H9 (cell line): ENCODE measurements around the gene NARS2. TPM values are rescaled to one million over a fixed set of nuclear protein-coding genes. Genes with fewer than 3 reads are reported as not detected.

ENCODE experiments used
- DNase-seq: peaks from one replicate; pipeline ENCODE4 v3.0.0-alpha.2; 2017
- H2AFZ ChIP-seq: one replicate; pipeline ENCODE4 v1.6.1; 2013; ENCODE audit warnings: mild to moderate bottlenecking, low read length, control low read depth, moderate library complexity
- H2AK5ac ChIP-seq: 2 replicates; pipeline ENCODE4 v1.6.1; 2013; ENCODE audit warnings: low read length, control low read depth, mixed read lengths; ENCODE audit not compliant: insufficient read length
- H2BK120ac ChIP-seq: one replicate; pipeline ENCODE4 v1.6.1; 2013; ENCODE audit warnings: low read depth, mild to moderate bottlenecking, low read length, control low read depth, inconsistent platforms; ENCODE audit not compliant: poor library complexity, severe bottlenecking
- H2BK12ac ChIP-seq: 2 replicates; pipeline ENCODE4 v1.6.1; 2013; ENCODE audit warnings: low read length, control low read depth, mixed read lengths, low read depth; ENCODE audit not compliant: insufficient read length
- H2BK15ac ChIP-seq: 2 replicates; pipeline ENCODE4 v1.6.1; 2013; ENCODE audit warnings: low read depth, low read length, control low read depth
- H2BK20ac ChIP-seq: one replicate; pipeline ENCODE4 v1.6.1; 2013; ENCODE audit warnings: low read depth, mild to moderate bottlenecking, low read length, control low read depth, inconsistent platforms; ENCODE audit not compliant: poor library complexity, severe bottlenecking
- H2BK5ac ChIP-seq: 2 replicates; pipeline ENCODE4 v1.6.1; 2013; ENCODE audit warnings: low read length, control low read depth, mixed read lengths; ENCODE audit not compliant: insufficient read length
- H3K14ac ChIP-seq: 2 replicates; pipeline ENCODE4 v1.6.1; 2013; ENCODE audit warnings: low read length, control low read depth; ENCODE audit not compliant: insufficient read depth
- H3K18ac ChIP-seq: 2 replicates; pipeline ENCODE4 v1.6.1; 2013; ENCODE audit warnings: low read depth, mild to moderate bottlenecking, mixed read lengths, low read length, control low read depth; ENCODE audit not compliant: insufficient read length
- H3K23ac ChIP-seq: 2 replicates; pipeline ENCODE4 v1.6.1; 2013; ENCODE audit warnings: low read length, control low read depth, mixed read lengths, low read depth; ENCODE audit not compliant: insufficient read length
- H3K23me2 ChIP-seq: 2 replicates; pipeline ENCODE4 v1.6.1; 2013; ENCODE audit warnings: low read depth, mild to moderate bottlenecking, mixed read lengths, low read length, control low read depth; ENCODE audit not compliant: insufficient read length, poor library complexity, severe bottlenecking
- H3K27ac ChIP-seq: 2 replicates; pipeline ENCODE4 v1.5.1; 2013; ENCODE audit warnings: low read length, control low read depth, mixed read lengths, low read depth; ENCODE audit not compliant: insufficient read length
- H3K27me3 ChIP-seq: 2 replicates; pipeline ENCODE4 v1.6.1; 2013; ENCODE audit warnings: low read length, control low read depth, inconsistent platforms; ENCODE audit not compliant: insufficient read depth
- H3K4ac ChIP-seq: 2 replicates; pipeline ENCODE4 v1.6.1; 2013; ENCODE audit warnings: low read depth, mild to moderate bottlenecking, control low read depth, inconsistent platforms, low read length, moderate library complexity
- H3K4me1 ChIP-seq: 2 replicates; pipeline ENCODE4 v1.6.1; 2013; ENCODE audit warnings: low read length, control low read depth, inconsistent platforms; ENCODE audit not compliant: insufficient read depth
- H3K4me2 ChIP-seq: 2 replicates; pipeline ENCODE4 v1.6.1; 2013; ENCODE audit warnings: low read length, control low read depth, mixed read lengths; ENCODE audit not compliant: insufficient read length, insufficient read depth
- H3K56ac ChIP-seq: 2 replicates; pipeline ENCODE4 v1.6.1; 2013; ENCODE audit warnings: low read depth, mild to moderate bottlenecking, mixed read lengths, low read length, control low read depth; ENCODE audit not compliant: insufficient read length
- H3K79me1 ChIP-seq: 2 replicates; pipeline ENCODE4 v1.6.1; 2013; ENCODE audit warnings: low read depth, mild to moderate bottlenecking, moderate library complexity, low read length, control low read depth, inconsistent platforms; ENCODE audit not compliant: insufficient read depth, poor library complexity, severe bottlenecking
- H3K79me2 ChIP-seq: 2 replicates; pipeline ENCODE4 v1.6.1; 2013; ENCODE audit warnings: low read length, control low read depth, inconsistent platforms; ENCODE audit not compliant: insufficient read depth
- H3K9ac ChIP-seq: 2 replicates; pipeline ENCODE4 v1.6.1; 2013; ENCODE audit warnings: low read length, control low read depth, mixed read lengths; ENCODE audit not compliant: insufficient read length; ENCODE audit errors: extremely low read depth
- H3K9me3 ChIP-seq: one replicate; pipeline ENCODE4 v1.6.1; 2013; ENCODE audit warnings: low read depth, low read length, inconsistent platforms; ENCODE audit not compliant: control insufficient read depth
- H3T11ph ChIP-seq: one replicate; pipeline ENCODE4 v1.6.1; 2013; ENCODE audit warnings: mild to moderate bottlenecking, low read length, control low read depth, inconsistent platforms
- H4K20me1 ChIP-seq: one replicate; pipeline ENCODE4 v1.6.1; 2013; ENCODE audit not compliant: control insufficient read depth, insufficient read length, insufficient read depth
- H4K5ac ChIP-seq: 2 replicates; pipeline ENCODE4 v1.6.1; 2013; ENCODE audit warnings: low read depth, mild to moderate bottlenecking, mixed read lengths, low read length, control low read depth; ENCODE audit not compliant: insufficient read length
- H4K8ac ChIP-seq: replicated peaks from 2 replicates; pipeline ENCODE4 v1.6.1; 2013; ENCODE audit warnings: low read length, control low read depth, mixed read lengths, low read depth; ENCODE audit not compliant: insufficient read length
- H4K91ac ChIP-seq: 2 replicates; pipeline ENCODE4 v1.6.1; 2013; ENCODE audit warnings: low read depth, mild to moderate bottlenecking, moderate library complexity, mixed read lengths, low read length, control low read depth; ENCODE audit not compliant: insufficient read length
- H3K27ac Mint-ChIP-seq, 3 experiments: 2 replicates in 2 of 3; 3 replicates in 1 of 3; pipeline ENCODE4 v1.8.0; 2020 to 2021; ENCODE audit warnings: mixed read lengths in 3 of 3, mild to moderate bottlenecking in 1 of 3, moderate library complexity in 1 of 3
- H3K27me3 Mint-ChIP-seq: 2 replicates; pipeline ENCODE4 v1.8.0; 2021; ENCODE audit warnings: low read depth, mild to moderate bottlenecking, moderate library complexity, mixed read lengths
- H3K36me3 Mint-ChIP-seq, 3 experiments: 2 replicates in 2 of 3; 3 replicates in 1 of 3; pipeline ENCODE4 v1.8.0; 2020 to 2021; ENCODE audit warnings: low read depth in 3 of 3, mixed read lengths in 3 of 3; ENCODE audit not compliant: insufficient read depth in 1 of 3
- H3K4me1 Mint-ChIP-seq, 2 experiments: 2 replicates each; pipeline ENCODE4 v1.8.0; 2020; ENCODE audit warnings: mixed read lengths in 2 of 2
- H3K4me3 Mint-ChIP-seq, 2 experiments: 2 replicates in 1 of 2; 3 replicates in 1 of 2; pipeline ENCODE4 v1.8.0; 2020 to 2021; ENCODE audit warnings: mild to moderate bottlenecking in 2 of 2, mixed read lengths in 2 of 2, moderate library complexity in 1 of 2
- H3K9me3 Mint-ChIP-seq, 2 experiments: 2 replicates in 1 of 2; 3 replicates in 1 of 2; pipeline ENCODE4 v1.8.0; 2020; ENCODE audit warnings: mild to moderate bottlenecking in 2 of 2, mixed read lengths in 2 of 2, moderate library complexity in 1 of 2
- CTCF ChIP-seq: fragments of 200-600 bp; sonication (generic); conservative IDR thresholded peaks from 3 replicates; pipeline ENCODE4 v1.8.0; 2021; ENCODE audit warnings: antibody characterized with exemption, mild to moderate bottlenecking
- WGBS: extraction: QIAGEN DNeasy Blood & Tissue Kit; methylation state at CpG from one replicate; pipeline ENCODE4 v1.1.7; 2013; ENCODE audit warnings: missing lambda C conversion rate, low lambda C conversion rate, mixed read lengths; ENCODE audit not compliant: insufficient read length; ENCODE audit errors: extremely low coverage; 5-methylcytosine and 5-hydroxymethylcytosine counted together
- total RNA-seq: library from RNA; stranded (reverse); gene quantifications from 2 replicates; pipeline ENCODE4 v1.2.1, GENCODE V29; 2021

NARS2 gene
- total RNA-seq, 1 experiment from 2014 or later = 29.7 TPM

GRCh38 chr11:78459738-78460137 is 114.9 kb downstream of the NARS2 start:
- H3K4ac ChIP-seq = no peak overlapping the region
- no peaks in the 10 kb centered on the region for H3K79me1 ChIP-seq
- H2AK5ac ChIP-seq = no peak overlapping the region
- no peak overlapping the region for H2BK120ac ChIP-seq
- no peaks in the 10 kb centered on the region for H3K9me3 ChIP-seq
- H3K23ac ChIP-seq = no peak overlapping the region
- H3K23me2 ChIP-seq = no peaks in the 10 kb centered on the region
- H4K8ac ChIP-seq = no peak overlapping the region
- H2BK12ac ChIP-seq = no peak overlapping the region
- H3K79me2 ChIP-seq = no peaks in the 10 kb centered on the region; the same call in 1 of the 2 replicates
- no peak overlapping the region for H2BK15ac ChIP-seq
- TF ChIP-seq CTCF = no peak
- H3K36me3 Mint-ChIP-seq = peaks cover 16 to 42% (median 39%) of the 10 kb centered on the region in 3 experiments; a peak in 6 of 7 replicates
- no peak overlapping the region for H2AFZ ChIP-seq
- WGBS = no CpG with 5 or more reads among the region's 4 CpGs
- no peak for DNase-seq
- no peak overlapping the region for H3K27ac ChIP-seq
- no peak overlapping the region for H4K91ac ChIP-seq
- H4K5ac ChIP-seq = no peak overlapping the region
- no peak overlapping the region for H2BK5ac ChIP-seq
- H3K4me3 Mint-ChIP-seq = no peak overlapping the region
- H3K9ac ChIP-seq = no peak overlapping the region
- no peaks in the 10 kb centered on the region for H3K4me1 Mint-ChIP-seq
- H3K56ac ChIP-seq = no peak overlapping the region
- H3K27me3 Mint-ChIP-seq = no peaks in the 10 kb centered on the region
- no peak overlapping the region for H3K18ac ChIP-seq
- H3K27me3 ChIP-seq = no peaks in the 10 kb centered on the region
- H4K20me1 ChIP-seq = no peaks in the 10 kb centered on the region
- H2BK20ac ChIP-seq = no peak overlapping the region
- no peaks in the 10 kb centered on the region for H3K9me3 Mint-ChIP-seq
- H3K4me2 ChIP-seq = no peak overlapping the region
- no peak overlapping the region for H3T11ph ChIP-seq
- no peaks in the 10 kb centered on the region for H3K4me1 ChIP-seq
- no peak overlapping the region; a peak in 1 of 7 replicates for H3K27ac Mint-ChIP-seq
- H3K14ac ChIP-seq = no peak overlapping the region
